Activated CD4-positive, alpha-beta T cell treated with anti-CD3 and anti-CD28 coated beads for 48 hours (primary cell): ENCODE data around the gene C1GALT1.

ENCODE experiments used
- DNase-seq: peaks from one replicate; pipeline ENCODE4 v3.0.0-alpha.2; 2020

Gene C1GALT1

DNA sequence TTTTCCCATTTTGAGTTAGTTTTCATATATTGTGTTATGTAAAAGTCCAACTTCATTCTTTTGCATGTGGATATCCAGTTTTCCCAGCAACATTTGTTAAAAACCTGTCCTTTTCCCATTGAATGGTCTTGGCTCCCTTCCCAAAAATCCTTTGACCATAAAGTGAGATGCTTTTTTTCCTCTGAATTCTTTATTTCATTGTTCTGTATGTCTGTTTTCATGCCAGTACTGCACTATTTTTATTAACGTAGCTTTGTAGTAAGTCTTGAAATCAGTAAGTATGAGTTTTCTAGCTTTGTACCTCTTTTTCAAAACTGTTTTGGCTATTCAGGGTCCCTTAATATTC, 20.0 kb downstream of the C1GALT1 start:
- no peak for DNase-seq

DNA sequence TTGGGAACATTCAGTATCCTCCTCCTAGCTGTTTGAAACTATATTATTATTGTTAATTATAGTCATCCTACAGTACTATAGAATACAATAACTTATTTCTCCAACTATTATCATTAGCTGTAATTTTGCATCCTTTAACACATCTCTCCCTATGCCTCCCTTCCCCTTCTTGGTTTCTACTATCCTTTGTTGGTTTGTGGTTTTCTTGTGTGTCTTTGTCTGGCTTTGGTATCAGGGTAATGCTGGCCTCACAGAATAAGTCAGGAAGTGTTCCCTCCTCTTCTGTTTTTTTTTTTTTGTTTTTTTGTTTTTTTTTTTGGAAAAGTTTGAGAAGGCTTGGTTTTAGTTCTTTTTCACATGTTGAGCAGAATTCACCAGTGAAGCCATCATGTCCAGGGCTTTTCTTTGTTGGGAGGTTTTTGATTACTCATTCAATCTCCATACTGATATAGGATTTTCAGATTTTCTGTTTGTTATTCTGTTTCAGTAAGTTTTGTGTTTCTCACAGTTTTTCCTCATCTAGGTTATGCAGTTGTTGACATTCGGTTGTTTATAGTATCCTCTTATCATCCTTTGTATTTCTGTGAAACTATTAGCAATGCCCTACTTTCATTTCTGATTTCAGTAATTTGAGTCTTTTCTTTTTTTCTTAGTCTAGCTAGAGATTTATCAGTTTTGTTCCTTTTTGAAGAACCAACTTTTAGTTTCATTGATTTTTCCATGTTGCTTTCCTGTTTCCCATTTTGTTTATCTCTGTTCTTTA, 21.6 kb downstream of the C1GALT1 start:
- DNase-seq, result no peak

GRCh38 chr7:7207876-7208275, 25.5 kb downstream of the C1GALT1 start:
- no peak for DNase-seq

GRCh38 chr7:7208520-7208919, 26.2 kb downstream of the C1GALT1 start:
- DNase-seq, result no peak

GRCh38 chr7:7209412-7210050, 27.2 kb downstream of the C1GALT1 start:
- no peak for DNase-seq

DNA sequence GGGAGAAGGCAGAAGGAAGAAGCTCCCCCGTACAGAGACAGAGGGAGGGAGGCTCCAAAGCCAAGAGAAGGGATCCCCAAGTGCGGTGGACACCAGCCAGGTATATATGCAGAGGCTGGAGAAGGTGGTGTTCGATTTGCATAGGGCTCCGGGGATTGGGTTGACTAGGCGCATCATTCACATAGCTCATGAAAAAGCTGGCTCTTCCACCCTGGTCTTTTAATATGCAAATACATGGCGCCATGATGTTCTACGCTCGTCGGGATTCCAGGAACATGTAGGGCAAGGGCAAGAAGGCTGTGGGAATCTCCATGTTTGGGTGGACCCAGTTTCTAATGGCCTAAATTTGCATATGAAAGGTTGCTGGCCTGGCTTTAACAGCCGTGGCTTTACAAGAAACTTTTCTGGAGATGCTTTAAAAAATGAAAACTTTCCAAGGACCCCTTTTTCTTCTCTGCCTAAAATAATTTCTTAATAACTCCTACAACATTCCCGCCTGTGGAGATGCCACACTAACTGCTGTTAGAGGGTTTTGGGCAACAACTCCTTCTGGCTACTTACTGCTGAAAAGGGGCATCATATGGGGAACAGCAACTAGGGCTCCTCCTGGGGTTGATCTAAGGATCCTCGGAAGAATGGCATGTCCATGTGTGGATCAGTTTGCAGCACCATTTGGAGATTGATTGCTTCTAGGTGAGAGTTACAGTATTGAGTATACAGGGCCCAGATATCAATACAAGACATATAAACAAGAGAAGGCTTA, 28.3 kb downstream of the C1GALT1 start:
- no peak for DNase-seq

GRCh38 chr7:7212612-7213011, 30.3 kb downstream of the C1GALT1 start:
- DNase-seq, result no peak

DNA sequence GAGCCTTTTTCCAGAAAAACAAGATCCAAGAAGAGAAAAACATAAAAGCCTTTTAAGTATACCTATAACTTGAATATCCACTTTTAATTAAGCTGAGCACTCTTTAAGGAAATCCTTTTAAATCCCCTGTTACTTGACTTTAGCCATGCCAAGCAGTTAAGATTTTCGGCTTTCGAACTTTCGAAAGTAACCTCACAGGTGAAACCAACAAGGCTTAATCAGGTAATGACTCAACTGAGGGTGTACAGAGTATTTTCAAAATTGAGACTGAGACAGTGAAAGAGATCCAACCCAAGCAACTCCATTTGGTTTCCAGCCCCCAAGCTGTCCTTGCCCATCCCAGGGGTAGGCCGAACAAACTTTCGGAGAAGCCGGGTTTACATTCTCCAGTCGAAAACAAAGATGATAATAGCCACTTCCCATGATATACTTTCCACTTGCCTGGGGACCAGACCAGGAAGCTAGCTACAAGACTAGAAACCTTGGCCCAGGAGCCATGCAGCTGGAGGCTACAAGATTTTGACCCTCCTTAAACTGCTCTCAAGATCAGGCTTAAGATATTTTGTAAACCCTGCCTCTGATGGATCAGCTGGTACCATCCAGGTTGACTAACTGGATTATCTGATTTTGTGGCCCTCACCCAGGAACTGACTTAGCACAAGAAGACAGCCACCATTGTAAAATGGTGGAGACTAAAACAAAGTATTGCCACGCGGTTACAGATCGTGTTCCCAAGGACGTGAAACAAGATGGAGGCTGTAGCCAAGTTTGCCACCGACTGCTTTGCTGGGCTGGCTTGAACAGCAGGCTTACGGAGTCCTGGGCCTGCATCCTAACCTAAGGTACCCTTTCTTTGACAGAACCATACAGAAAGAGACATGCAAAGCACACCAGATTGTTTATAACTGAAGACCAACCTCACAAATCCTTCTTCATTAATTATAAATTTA, 32.3 kb downstream of the C1GALT1 start:
- no peak for DNase-seq

- no peak for DNase-seq
These were observed 33.9 kb downstream of the C1GALT1 start for GRCh38 chr7:7216279-7216678.

DNA sequence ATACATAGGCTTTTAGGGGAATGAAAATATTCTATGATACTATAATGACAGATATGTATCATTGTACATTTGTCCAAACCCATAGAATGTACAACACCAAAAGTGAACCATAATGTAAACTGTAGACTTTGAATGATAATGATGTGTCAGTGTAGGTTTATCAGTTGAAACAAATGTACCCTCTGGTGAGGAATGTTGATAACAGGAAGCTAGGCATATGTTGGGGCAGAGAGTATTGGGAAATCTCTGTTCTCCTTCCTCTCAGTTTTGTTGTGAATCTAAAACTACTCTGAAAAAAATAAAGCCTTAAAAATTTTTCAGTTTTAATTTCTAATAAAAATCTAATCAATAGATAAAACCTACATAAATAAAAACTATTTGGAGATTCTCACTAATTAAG, 36.9 kb downstream of the C1GALT1 start:
- DNase-seq, result no peak

- DNase-seq, result no peak
These were observed 38.5 kb downstream of the C1GALT1 start for GRCh38 chr7:7220821-7221220.

DNA sequence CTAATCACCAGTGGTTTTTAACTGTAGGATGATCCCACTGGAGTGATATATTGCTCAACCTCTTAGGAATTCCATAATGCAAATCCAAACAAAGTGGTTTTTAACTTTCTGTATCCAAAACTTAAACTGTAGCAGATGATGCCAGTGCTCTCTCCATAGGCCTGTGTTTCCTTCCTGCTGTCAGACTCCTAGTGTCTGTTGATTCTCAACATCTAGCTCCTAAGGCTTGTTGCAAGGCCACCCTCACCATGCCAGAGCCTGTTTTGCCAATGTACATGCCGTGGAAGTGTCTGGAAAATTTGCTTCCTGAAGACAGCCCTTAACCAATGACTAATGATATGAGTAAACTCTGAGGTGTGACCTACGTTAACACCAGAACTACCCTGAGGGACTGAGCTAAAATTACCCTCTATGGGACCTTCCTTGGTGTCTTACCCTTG, 39.3 kb downstream of the C1GALT1 start:
- no peak for DNase-seq

- no peak for DNase-seq
These were observed 40.9 kb downstream of the C1GALT1 start for GRCh38 chr7:7223250-7223649.

DNA sequence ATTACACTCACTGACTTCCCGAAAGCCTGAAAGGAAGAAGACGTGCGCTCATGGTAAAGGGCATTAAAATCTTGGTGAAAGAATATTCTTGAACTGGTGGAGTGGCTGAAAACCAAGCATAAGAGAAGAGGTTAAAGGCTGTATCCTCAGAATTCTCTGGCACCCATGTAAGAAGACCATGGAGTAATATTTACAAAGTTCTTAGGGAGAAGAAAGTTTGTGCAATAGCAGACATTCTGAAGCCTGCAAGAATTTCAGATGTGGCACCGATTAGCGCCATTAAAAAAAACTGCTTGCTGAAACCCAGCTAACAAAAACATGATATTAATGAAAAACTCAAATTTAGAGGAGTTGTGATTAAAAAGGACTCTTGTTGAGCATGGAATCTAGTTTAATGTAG, 44.1 kb downstream of the C1GALT1 start:
- no peak for DNase-seq

DNA sequence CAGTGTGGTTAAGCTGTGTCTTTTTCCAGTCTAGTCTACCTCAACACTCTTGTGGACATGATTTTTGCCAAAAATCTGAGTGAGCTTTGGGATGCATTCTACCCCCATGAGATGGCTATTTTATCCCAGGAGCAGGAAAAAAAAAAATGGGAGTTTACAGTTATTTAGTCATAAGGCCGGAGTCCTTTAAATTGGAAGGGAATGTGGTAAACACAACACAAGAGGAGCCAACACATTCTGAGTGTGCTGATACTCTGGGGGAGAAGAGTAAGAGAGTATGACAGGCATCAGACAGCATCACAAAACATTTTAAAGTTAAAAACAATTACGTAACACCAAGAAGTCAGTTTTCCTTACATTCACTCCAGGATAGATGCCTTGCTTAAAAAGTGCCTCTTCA, 46.1 kb downstream of the C1GALT1 start:
- DNase-seq, result no peak

DNA sequence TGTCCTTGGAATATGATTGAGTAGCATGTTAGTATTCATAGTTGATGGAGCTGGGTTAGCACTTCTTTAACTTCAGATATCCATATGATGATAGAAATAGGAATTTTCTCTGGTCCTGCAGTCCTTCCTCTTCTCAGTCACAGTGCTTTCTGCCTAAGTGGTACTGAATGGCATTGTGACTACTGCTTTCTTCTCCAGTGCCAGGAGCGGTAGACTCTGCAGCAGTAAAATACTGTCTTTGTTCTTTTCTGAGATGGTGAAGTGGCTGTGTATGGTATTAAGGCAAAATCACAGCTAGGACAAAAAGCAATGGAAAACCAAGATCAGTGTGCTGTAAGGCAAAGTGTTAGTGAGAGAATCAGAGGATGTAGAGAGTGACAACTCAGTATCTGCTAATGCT, 46.6 kb downstream of the C1GALT1 start:
- DNase-seq, result no peak

DNA sequence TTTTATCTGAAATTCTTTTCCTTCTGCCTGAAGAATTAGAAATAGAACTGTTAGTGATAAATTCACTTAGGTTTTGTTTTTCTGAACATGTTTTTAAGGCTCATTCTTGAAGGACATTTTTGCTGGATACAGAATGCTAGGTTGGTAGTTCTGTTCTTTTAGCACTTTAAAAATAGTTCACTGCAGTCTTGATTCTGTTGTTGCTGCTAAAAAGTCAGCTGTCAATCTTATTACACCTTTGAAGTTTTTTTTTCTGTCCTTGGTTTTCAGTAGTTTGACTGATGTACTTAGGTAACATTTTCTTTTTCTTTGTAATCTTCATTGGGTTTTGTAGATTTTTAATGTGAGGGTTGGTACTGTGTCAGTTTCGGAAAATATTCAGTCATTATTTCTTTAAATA, 48.7 kb downstream of the C1GALT1 start:
- no peak for DNase-seq

DNA sequence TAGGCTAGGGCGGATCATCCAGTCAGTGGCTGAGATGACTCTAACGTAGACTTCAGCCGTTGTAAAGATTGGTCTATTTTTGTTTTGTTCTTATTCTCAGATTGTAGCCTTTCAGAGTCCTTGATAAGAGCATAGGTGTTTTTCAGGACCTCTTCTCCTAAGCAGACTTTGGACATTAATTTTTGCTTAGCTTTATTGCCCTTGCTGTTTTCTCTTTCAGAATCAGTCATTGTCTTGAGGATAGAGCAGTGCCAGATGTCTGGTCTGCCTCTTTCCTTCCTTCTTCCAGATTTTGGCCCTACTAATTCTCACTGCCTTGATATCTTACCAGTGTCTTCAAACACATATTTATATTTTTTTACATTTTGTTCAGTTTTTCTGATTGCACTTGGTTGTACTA, 49.5 kb downstream of the C1GALT1 start:
- DNase-seq, result no peak

- DNase-seq, result no peak
These were observed 53.0 kb downstream of the C1GALT1 start for GRCh38 chr7:7235347-7235746.

DNA sequence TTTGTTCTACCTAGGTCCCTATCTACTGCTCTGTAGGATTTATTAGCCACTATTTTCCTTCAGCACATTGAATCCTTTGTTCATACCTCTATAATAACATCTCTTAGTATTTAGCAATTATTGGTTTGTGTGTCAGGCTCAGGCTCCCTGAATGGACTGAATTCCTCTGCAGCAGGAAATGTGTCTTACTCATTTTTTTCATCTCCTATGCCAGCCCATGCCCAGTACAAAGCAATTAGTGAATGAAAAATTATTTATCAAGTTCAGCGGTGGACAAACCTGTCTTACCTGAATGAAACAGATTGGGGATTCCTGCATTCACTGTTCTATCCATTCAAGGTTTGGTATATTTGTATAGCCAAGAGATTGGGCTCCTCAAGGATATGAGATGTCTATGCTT, 53.7 kb downstream of the C1GALT1 start:
- DNase-seq, result no peak

- DNase-seq, result no peak
These were observed 55.0 kb downstream of the C1GALT1 start for GRCh38 chr7:7237201-7237977.

DNA sequence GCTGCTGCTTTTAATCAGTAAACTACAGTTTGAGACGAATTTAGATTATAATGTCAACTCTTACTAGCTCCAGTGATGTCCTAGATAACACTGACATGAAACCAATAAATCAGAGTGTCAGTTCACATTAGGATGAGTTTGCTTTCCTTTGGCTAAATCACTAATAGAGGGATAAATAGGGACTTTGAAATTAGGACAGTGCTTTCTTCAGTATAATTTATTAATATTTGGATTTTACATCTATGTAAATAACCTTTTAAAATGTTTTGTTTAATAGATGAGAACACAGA, 55.6 kb downstream of the C1GALT1 start:
- DNase-seq, result no peak
